CD4-positive, alpha-beta memory T cell (primary cell): ENCODE results near the gene TET2. TPM values are rescaled to one million over a fixed set of nuclear protein-coding genes. Genes with fewer than 3 reads are reported as not detected.

ENCODE experiments used
- CTCF ChIA-PET: fragments of 350-600 bp; sonication (Branson Sonifier 250); formaldehyde crosslinking; loops from one replicate; lab custom pipeline; 2021; ENCODE audit warnings: inconsistent platforms; ENCODE audit not compliant: partially characterized antibody; lab: Charles Lee
- POLR2A ChIA-PET: fragments of 350-600 bp; sonication (Branson Sonifier 250); formaldehyde crosslinking; loops from one replicate; lab custom pipeline; 2021; ENCODE audit not compliant: partially characterized antibody; lab: Charles Lee
- DNase-seq, 5 donors: peaks; one replicate each; pipeline versions ENCODE4 v3.0.0 to v3.0.0-alpha.2; 2020 to 2022; ENCODE audit warnings: mixed read lengths in 1 of 5
- H3K27ac ChIP-seq: one replicate; pipeline ENCODE4 v1.7.0; 2013; ENCODE audit warnings: low read depth, low read length
- H3K27me3 ChIP-seq: 2 replicates; pipeline ENCODE4 v1.7.0; 2013; ENCODE audit warnings: mild to moderate bottlenecking, low read length, moderate library complexity; ENCODE audit not compliant: insufficient read depth
- H3K36me3 ChIP-seq: 2 replicates; pipeline ENCODE4 v1.7.0; 2013; ENCODE audit warnings: mild to moderate bottlenecking, low read length, moderate library complexity; ENCODE audit not compliant: insufficient read depth
- H3K4me1 ChIP-seq: 2 replicates; pipeline ENCODE4 v1.7.0; 2013; ENCODE audit warnings: mild to moderate bottlenecking, low read length, moderate library complexity; ENCODE audit not compliant: insufficient read depth
- H3K4me3 ChIP-seq, 2 donors: one replicate each; pipeline ENCODE4 v1.7.0; 2013; ENCODE audit warnings: low read length in 2 of 2, mild to moderate bottlenecking in 1 of 2
- H3K9me3 ChIP-seq, 2 donors: one replicate each; pipeline ENCODE4 v1.7.0; 2013; ENCODE audit warnings: low read length in 2 of 2, control low read depth in 1 of 2; ENCODE audit not compliant: control insufficient read depth in 1 of 2
- H3K27ac Mint-ChIP-seq, 7 donors: one replicate each; pipeline ENCODE4 v1.8.0; 2020 to 2021; ENCODE audit warnings: mixed read lengths in 7 of 7, mild to moderate bottlenecking in 6 of 7, inconsistent platforms in 3 of 7, moderate library complexity in 3 of 7
- H3K27me3 Mint-ChIP-seq, 2 donors: one replicate each; pipeline ENCODE4 v1.8.0; 2020 to 2021; ENCODE audit warnings: mixed read lengths in 2 of 2
- H3K36me3 Mint-ChIP-seq, 2 donors: one replicate each; pipeline ENCODE4 v1.8.0; 2020 to 2021; ENCODE audit warnings: mixed read lengths in 2 of 2, inconsistent platforms in 1 of 2, mild to moderate bottlenecking in 1 of 2
- H3K4me1 Mint-ChIP-seq, 4 donors: one replicate each; pipeline ENCODE4 v1.8.0; 2020 to 2021; ENCODE audit warnings: mixed read lengths in 4 of 4, mild to moderate bottlenecking in 1 of 4
- H3K4me3 Mint-ChIP-seq, 8 donors: one replicate each; pipeline ENCODE4 v1.8.0; 2020 to 2021; ENCODE audit warnings: mixed read lengths in 8 of 8, mild to moderate bottlenecking in 7 of 8, moderate library complexity in 6 of 8, inconsistent platforms in 3 of 8
- H3K9me3 Mint-ChIP-seq, 8 donors: one replicate each; pipeline ENCODE4 v1.8.0; 2020 to 2021; ENCODE audit warnings: mixed read lengths in 8 of 8, mild to moderate bottlenecking in 5 of 8, inconsistent platforms in 3 of 8, moderate library complexity in 1 of 8
- intact Hi-C: fragments of 100-400 bp; cut with micrococcal nuclease; formaldehyde crosslinking; loops from one replicate; pipeline ENCODE4 v1.15.1; 2023
- polyA plus RNA-seq, 2 donors: library from polyadenylated mRNA; unstranded; fragments of 300-500 nt; fragmentation: Illumina TruSeq; gene quantifications; one replicate each; pipeline ENCODE4 v1.2.3, GENCODE V29; 2021
- total RNA-seq, 2 experiments: library from RNA; stranded (reverse); gene quantifications; one replicate each; pipeline ENCODE4 v1.2.3, GENCODE V29; 2021

The TET2 gene
- total and polyA plus RNA-seq, 4 experiments from 2014 or later: 9.7 to 20.7 (median 16.9) TPM

DNA sequence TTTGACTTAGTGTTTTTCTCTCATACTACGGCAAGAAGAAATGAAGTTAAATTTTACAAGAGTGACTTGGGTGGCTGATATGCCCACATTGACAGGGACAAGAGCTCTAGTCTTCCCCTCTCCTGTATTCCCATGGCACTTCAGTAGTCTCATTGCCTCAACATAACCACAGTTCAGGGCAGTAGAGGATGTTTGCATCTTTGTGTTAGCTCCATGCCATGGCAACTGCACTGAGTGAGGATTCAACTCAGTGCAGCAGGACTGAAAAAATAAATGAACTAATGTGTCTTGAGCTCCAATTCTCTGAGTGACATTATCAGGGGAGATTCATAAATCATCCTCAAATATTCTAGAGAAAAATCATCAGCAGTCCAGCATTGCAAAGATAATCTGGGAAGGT is 78.8 kb downstream of the TET2 start:
- no peak overlapping the region for H3K27ac Mint-ChIP-seq
- Histone ChIP-seq H3K9me3 (no peaks in the 10 kb centered on the region), H3K27me3 (no peaks in the 10 kb centered on the region), H3K4me1 (peaks cover 3% of the 10 kb centered on the region), H3K4me3 (no peak overlapping the region), H3K27ac (no peak overlapping the region), H3K36me3 (no peaks in the 10 kb centered on the region)
- H3K9me3 Mint-ChIP-seq: peaks cover 0 to 4% (median 0%) of the 10 kb centered on the region in 8 donors
- intact Hi-C loops: no loop called here
- no peak overlapping the region for H3K4me3 Mint-ChIP-seq
- ChIA-PET POLR2A (no interaction called here), CTCF (no interaction called here)
- peaks cover 3% of the 10 kb centered on the region in 2 donors for H3K36me3 Mint-ChIP-seq
- H3K4me1 Mint-ChIP-seq: peaks cover 10 to 22% (median 16%) of the 10 kb centered on the region in 4 donors
- no peak for DNase-seq
- no peaks in the 10 kb centered on the region for H3K27me3 Mint-ChIP-seq

DNA sequence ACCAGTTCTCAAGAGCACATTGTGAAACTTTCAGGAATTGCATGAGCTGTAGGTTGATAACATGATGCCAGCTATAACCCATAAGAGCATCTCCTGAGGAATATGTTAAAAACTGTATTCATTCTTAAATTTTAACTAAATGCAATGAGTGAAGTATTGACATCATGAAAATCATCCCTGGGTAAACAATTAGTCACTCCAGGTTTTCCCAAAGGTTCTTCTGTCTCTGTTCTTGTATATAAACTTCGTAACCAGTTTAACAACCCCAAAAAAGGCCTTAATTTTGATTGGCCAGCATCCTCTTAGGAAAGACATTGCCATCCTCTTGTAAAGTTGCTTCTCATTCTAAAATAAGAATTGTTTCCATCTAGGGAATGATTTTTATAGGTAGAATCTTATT is 80.4 kb downstream of the TET2 start:
- Histone ChIP-seq H3K27me3 (no peaks in the 10 kb centered on the region), H3K4me3 (no peak overlapping the region), H3K4me1 (peaks cover 3% of the 10 kb centered on the region), H3K9me3 (no peaks in the 10 kb centered on the region), H3K36me3 (no peaks in the 10 kb centered on the region), H3K27ac (no peak overlapping the region)
- Mint-ChIP-seq H3K36me3 (peaks cover 3 to 5% of the 10 kb centered on the region in 2 donors), H3K27me3 (no peaks in the 10 kb centered on the region), H3K27ac (no peak overlapping the region), H3K4me3 (no peak overlapping the region), H3K4me1 (peaks cover 10 to 22% (median 16%) of the 10 kb centered on the region in 4 donors), H3K9me3 (peaks cover 0 to 4% (median 0%) of the 10 kb centered on the region in 8 donors)
- no peak for DNase-seq
- CTCF ChIA-PET: interaction anchor here (0.6 kb wide), 1 partner anchor 174 kb away, joined by 3 read pairs; no protein-coding TSS in a partner anchor
- POLR2A ChIA-PET: no interaction called here
- intact Hi-C loops: no loop called here

DNA sequence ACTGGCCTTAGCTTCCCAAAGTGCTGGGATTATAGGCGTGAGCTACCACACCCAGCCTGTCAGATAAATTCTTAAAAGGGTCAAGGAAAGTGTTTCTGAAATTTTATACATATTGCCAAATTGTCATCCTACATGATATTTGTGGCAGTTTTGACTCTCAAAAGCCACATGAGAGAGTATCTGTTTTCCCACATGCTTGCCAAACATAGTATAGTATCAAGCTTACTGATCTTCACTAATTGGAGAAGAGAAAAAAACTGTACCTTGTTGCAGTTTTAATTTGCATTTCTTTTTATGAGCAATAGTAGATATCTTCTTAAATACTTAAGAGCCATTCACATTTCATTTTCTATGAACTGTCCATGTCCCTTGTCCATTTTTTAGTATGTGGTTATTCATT is 83.6 kb downstream of the TET2 start:
- CTCF ChIA-PET: interaction anchor here (1.0 kb wide), 1 partner anchor 16 kb away, joined by 5 read pairs; no protein-coding TSS in a partner anchor
- POLR2A ChIA-PET: no interaction called here
- H3K4me1 Mint-ChIP-seq: peaks cover 8 to 24% (median 14%) of the 10 kb centered on the region in 4 donors

DNA sequence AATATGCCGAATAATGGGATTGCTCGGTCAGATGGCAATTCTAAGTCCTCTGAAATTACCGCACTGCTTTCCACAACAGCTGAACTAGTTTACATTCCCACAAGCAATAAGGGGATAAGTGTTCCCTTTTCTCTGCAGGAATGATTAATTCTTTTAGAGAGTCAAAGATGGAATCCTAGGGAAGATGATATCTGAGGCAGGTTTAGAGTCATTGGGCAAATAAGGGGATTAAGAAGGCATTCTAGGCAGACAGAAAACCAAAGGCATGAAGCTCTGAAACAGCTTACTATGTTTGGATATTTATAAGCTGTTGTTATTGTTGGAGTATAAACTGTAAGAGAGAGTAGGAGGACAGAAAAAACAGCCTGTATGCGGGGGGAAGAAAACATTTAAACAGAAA is 85.7 kb downstream of the TET2 start:
- no peak for DNase-seq
- Histone ChIP-seq H3K4me3 (no peak overlapping the region), H3K36me3 (peaks cover 7% of the 10 kb centered on the region), H3K27me3 (no peaks in the 10 kb centered on the region), H3K27ac (no peak overlapping the region), H3K9me3 (no peaks in the 10 kb centered on the region), H3K4me1 (no peaks in the 10 kb centered on the region)
- CTCF ChIA-PET: no interaction called here
- POLR2A ChIA-PET: no interaction called here
- Mint-ChIP-seq H3K9me3 (no peaks in the 10 kb centered on the region), H3K36me3 (peaks cover 42 to 44% of the 10 kb centered on the region in 2 donors), H3K27me3 (no peaks in the 10 kb centered on the region), H3K27ac (no peak overlapping the region), H3K4me1 (peaks cover 9 to 30% (median 15%) of the 10 kb centered on the region in 4 donors), H3K4me3 (no peak overlapping the region)
- intact Hi-C loops: no loop called here

More for the DNA sequence above, 83.6 kb downstream of the TET2 start:
- Mint-ChIP-seq H3K9me3 (no peaks in the 10 kb centered on the region), H3K27ac (no peak overlapping the region), H3K27me3 (no peaks in the 10 kb centered on the region), H3K4me3 (no peak overlapping the region), H3K36me3 (peaks cover 23 to 27% of the 10 kb centered on the region in 2 donors)
- Histone ChIP-seq H3K27ac (no peak overlapping the region), H3K36me3 (peaks cover 5% of the 10 kb centered on the region), H3K27me3 (no peaks in the 10 kb centered on the region), H3K4me1 (peaks cover under 1% of the 10 kb centered on the region), H3K4me3 (no peak overlapping the region), H3K9me3 (no peaks in the 10 kb centered on the region)
- intact Hi-C loops: no loop called here
- DNase-seq: no peak

DNA sequence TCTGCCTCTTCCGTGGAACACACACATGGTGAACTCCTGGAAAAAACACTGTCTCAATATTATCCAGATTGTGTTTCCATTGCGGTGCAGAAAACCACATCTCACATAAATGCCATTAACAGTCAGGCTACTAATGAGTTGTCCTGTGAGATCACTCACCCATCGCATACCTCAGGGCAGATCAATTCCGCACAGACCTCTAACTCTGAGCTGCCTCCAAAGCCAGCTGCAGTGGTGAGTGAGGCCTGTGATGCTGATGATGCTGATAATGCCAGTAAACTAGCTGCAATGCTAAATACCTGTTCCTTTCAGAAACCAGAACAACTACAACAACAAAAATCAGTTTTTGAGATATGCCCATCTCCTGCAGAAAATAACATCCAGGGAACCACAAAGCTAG is 87.9 kb downstream of the TET2 start:
- Mint-ChIP-seq H3K27ac (no peak overlapping the region), H3K36me3 (peaks cover 55 to 56% of the 10 kb centered on the region in 2 donors), H3K4me3 (no peak overlapping the region), H3K4me1 (peaks cover 9 to 30% (median 17%) of the 10 kb centered on the region in 4 donors), H3K27me3 (no peaks in the 10 kb centered on the region), H3K9me3 (no peaks in the 10 kb centered on the region)
- Histone ChIP-seq H3K9me3 (no peaks in the 10 kb centered on the region), H3K4me3 (no peak overlapping the region), H3K4me1 (no peaks in the 10 kb centered on the region), H3K27me3 (no peaks in the 10 kb centered on the region), H3K27ac (no peak overlapping the region), H3K36me3 (peaks cover 7% of the 10 kb centered on the region)
- POLR2A ChIA-PET: no interaction called here
- DNase-seq: no peak
- CTCF ChIA-PET: interaction anchor here (0.7 kb wide), 1 partner anchor 10 kb away, joined by 3 read pairs; no protein-coding TSS in a partner anchor
- intact Hi-C loops: no loop called here

DNA sequence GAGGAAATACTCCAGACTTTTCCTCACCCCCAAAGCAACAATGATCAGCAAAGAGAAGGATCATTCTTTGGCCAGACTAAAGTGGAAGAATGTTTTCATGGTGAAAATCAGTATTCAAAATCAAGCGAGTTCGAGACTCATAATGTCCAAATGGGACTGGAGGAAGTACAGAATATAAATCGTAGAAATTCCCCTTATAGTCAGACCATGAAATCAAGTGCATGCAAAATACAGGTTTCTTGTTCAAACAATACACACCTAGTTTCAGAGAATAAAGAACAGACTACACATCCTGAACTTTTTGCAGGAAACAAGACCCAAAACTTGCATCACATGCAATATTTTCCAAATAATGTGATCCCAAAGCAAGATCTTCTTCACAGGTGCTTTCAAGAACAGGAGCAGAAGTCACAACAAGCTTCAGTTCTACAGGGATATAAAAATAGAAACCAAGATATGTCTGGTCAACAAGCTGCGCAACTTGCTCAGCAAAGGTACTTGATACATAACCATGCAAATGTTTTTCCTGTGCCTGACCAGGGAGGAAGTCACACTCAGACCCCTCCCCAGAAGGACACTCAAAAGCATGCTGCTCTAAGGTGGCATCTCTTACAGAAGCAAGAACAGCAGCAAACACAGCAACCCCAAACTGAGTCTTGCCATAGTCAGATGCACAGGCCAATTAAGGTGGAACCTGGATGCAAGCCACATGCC is 89.7 kb downstream of the TET2 start:
- H3K4me3 ChIP-seq: no peak overlapping the region
- H3K9me3 ChIP-seq: no peaks in the 10 kb centered on the region
- H3K27me3 ChIP-seq: no peaks in the 10 kb centered on the region
- no peaks in the 10 kb centered on the region for H3K4me1 ChIP-seq
- DNase-seq: no peak
- Mint-ChIP-seq H3K9me3 (no peaks in the 10 kb centered on the region), H3K4me3 (no peak overlapping the region), H3K4me1 (peaks cover 9 to 30% (median 16%) of the 10 kb centered on the region in 4 donors), H3K27me3 (no peaks in the 10 kb centered on the region), H3K36me3 (peaks cover 56 to 59% of the 10 kb centered on the region in 2 donors), H3K27ac (peak overlapping the region in 3 of 7 donors; percentile 33 to 65 (median 59))
- intact Hi-C loops: no loop called here
- POLR2A ChIA-PET: no interaction called here
- H3K27ac ChIP-seq: no peak overlapping the region
- peaks cover 7% of the 10 kb centered on the region for H3K36me3 ChIP-seq
- CTCF ChIA-PET: no interaction called here

DNA sequence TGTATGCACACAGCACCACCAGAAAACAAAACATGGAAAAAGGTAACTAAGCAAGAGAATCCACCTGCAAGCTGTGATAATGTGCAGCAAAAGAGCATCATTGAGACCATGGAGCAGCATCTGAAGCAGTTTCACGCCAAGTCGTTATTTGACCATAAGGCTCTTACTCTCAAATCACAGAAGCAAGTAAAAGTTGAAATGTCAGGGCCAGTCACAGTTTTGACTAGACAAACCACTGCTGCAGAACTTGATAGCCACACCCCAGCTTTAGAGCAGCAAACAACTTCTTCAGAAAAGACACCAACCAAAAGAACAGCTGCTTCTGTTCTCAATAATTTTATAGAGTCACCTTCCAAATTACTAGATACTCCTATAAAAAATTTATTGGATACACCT is 90.2 kb downstream of the TET2 start:
- POLR2A ChIA-PET: no interaction called here
- Histone ChIP-seq H3K4me1 (no peaks in the 10 kb centered on the region), H3K27ac (no peak overlapping the region), H3K9me3 (no peaks in the 10 kb centered on the region), H3K36me3 (peaks cover 7% of the 10 kb centered on the region), H3K4me3 (no peak overlapping the region), H3K27me3 (no peaks in the 10 kb centered on the region)
- Mint-ChIP-seq H3K4me3 (no peak overlapping the region), H3K27ac (peak overlapping the region in 1 of 7 donors; percentile 65), H3K27me3 (no peaks in the 10 kb centered on the region), H3K4me1 (peaks cover 9 to 29% (median 16%) of the 10 kb centered on the region in 4 donors), H3K36me3 (peaks cover 55 to 60% of the 10 kb centered on the region in 2 donors), H3K9me3 (no peaks in the 10 kb centered on the region)
- DNase-seq: no peak
- CTCF ChIA-PET: no interaction called here
- intact Hi-C loops: no loop called here
